ENCODE results near the gene CCL8.

CCL8 gene

GRCh38 chr17:34358631-34359030, 39.4 kb downstream of the CCL8 start:
- TF ChIP-seq ZNF274 (IDR thresholded peaks at IDR 0.05; ENCODE audit: low read depth, low read length) (no peak), YY1 (IDR thresholded peaks at IDR 0.05; ENCODE audit: insufficient read depth, insufficient read length) (no peak), SUZ12 (IDR thresholded peaks at IDR 0.05; ENCODE audit: extremely low read depth, insufficient read depth, insufficient read length) (no peak)
- DNase-seq (ENCODE audit: low read depth, low spot score), result no peak

GRCh38 chr17:34360601-34361270, 41.5 kb downstream of the CCL8 start:
- DNase-seq (ENCODE audit: low read depth, low spot score), result no peak
- Histone ChIP-seq H3K4me3 (ENCODE audit: insufficient read length, low read depth) (no peak overlapping the region), H3K9me3 (ENCODE audit: insufficient read depth, low read length) (no peaks in the 10 kb centered on the region), H3K9ac (ENCODE audit: insufficient read length, low read depth) (no peak overlapping the region), H3K36me3 (ENCODE audit: insufficient read depth, insufficient read length, low read length) (no peaks in the 10 kb centered on the region), H3K4me1 (ENCODE audit: insufficient read depth, insufficient read length) (no peaks in the 10 kb centered on the region), H3K27me3 (ENCODE audit: insufficient read depth, insufficient read length) (no peaks in the 10 kb centered on the region)
- no peak for TF ChIP-seq YY1 (IDR thresholded peaks at IDR 0.05; ENCODE audit: insufficient read depth, insufficient read length)
- TF ChIP-seq SUZ12 (IDR thresholded peaks at IDR 0.05; ENCODE audit: extremely low read depth, insufficient read depth, insufficient read length), result no peak
- TF ChIP-seq ZNF274 (IDR thresholded peaks at IDR 0.05; ENCODE audit: low read depth, low read length), result no peak

More at GRCh38 chr17:34358631-34359030, 39.4 kb downstream of the CCL8 start:
- Histone ChIP-seq H3K9me3 (ENCODE audit: insufficient read depth, low read length) (no peaks in the 10 kb centered on the region), H3K36me3 (ENCODE audit: insufficient read depth, insufficient read length, low read length) (no peaks in the 10 kb centered on the region), H3K9ac (ENCODE audit: insufficient read length, low read depth) (no peak overlapping the region), H3K27me3 (ENCODE audit: insufficient read depth, insufficient read length) (no peaks in the 10 kb centered on the region), H3K4me3 (ENCODE audit: insufficient read length, low read depth) (no peak overlapping the region), H3K4me1 (ENCODE audit: insufficient read depth, insufficient read length) (no peaks in the 10 kb centered on the region)

- DNase-seq (ENCODE audit: low read depth, low spot score), result peak; percentile 85
- no peaks in the 10 kb centered on the region for H3K4me1 ChIP-seq (ENCODE audit: insufficient read depth, insufficient read length)
- H3K9me3 ChIP-seq (ENCODE audit: insufficient read depth, low read length), result no peaks in the 10 kb centered on the region
- no peak overlapping the region for H3K9ac ChIP-seq (ENCODE audit: insufficient read length, low read depth)
- H3K36me3 ChIP-seq (ENCODE audit: insufficient read depth, insufficient read length, low read length), result no peaks in the 10 kb centered on the region
- no peaks in the 10 kb centered on the region for H3K27me3 ChIP-seq (ENCODE audit: insufficient read depth, insufficient read length)
- no peak overlapping the region for H3K4me3 ChIP-seq (ENCODE audit: insufficient read length, low read depth)
- no peak for TF ChIP-seq YY1 (IDR thresholded peaks at IDR 0.05; ENCODE audit: insufficient read depth, insufficient read length)
- TF ChIP-seq ZNF274 (IDR thresholded peaks at IDR 0.05; ENCODE audit: low read depth, low read length), result no peak
- TF ChIP-seq SUZ12 (IDR thresholded peaks at IDR 0.05; ENCODE audit: extremely low read depth, insufficient read depth, insufficient read length), result no peak
These were observed 42.3 kb downstream of the CCL8 start for GRCh38 chr17:34361478-34362061.

GRCh38 chr17:34363183-34363661, 44.0 kb downstream of the CCL8 start, which contains the start of gene CCL1:
CCL1 (minus strand) TSS chr17:34363233; CDS start chr17:34363161, 72 bp downstream.
- Histone ChIP-seq H3K9me3 (ENCODE audit: insufficient read depth, low read length) (no peaks in the 10 kb centered on the region), H3K9ac (ENCODE audit: insufficient read length, low read depth) (no peak within 1 kb of the TSS), H3K27me3 (ENCODE audit: insufficient read depth, insufficient read length) (no peaks in the 10 kb centered on the region), H3K36me3 (ENCODE audit: insufficient read depth, insufficient read length, low read length) (no peaks in the 10 kb centered on the region), H3K4me3 (ENCODE audit: insufficient read length, low read depth) (no peak within 1 kb of the TSS), H3K4me1 (ENCODE audit: insufficient read depth, insufficient read length) (no peaks in the 10 kb centered on the region)
- TF ChIP-seq YY1 (IDR thresholded peaks at IDR 0.05; ENCODE audit: insufficient read depth, insufficient read length) (no peak), SUZ12 (IDR thresholded peaks at IDR 0.05; ENCODE audit: extremely low read depth, insufficient read depth, insufficient read length) (no peak), ZNF274 (IDR thresholded peaks at IDR 0.05; ENCODE audit: low read depth, low read length) (no peak)
- DNase-seq (ENCODE audit: low read depth, low spot score), result no peak

- no peaks in the 10 kb centered on the region for H3K9me3 ChIP-seq (ENCODE audit: insufficient read depth, low read length)
- no peak for TF ChIP-seq YY1 (IDR thresholded peaks at IDR 0.05; ENCODE audit: insufficient read depth, insufficient read length)
- H3K36me3 ChIP-seq (ENCODE audit: insufficient read depth, insufficient read length, low read length), result no peaks in the 10 kb centered on the region
- H3K27me3 ChIP-seq (ENCODE audit: insufficient read depth, insufficient read length), result no peaks in the 10 kb centered on the region
- no peak overlapping the region for H3K9ac ChIP-seq (ENCODE audit: insufficient read length, low read depth)
- H3K4me1 ChIP-seq (ENCODE audit: insufficient read depth, insufficient read length), result no peaks in the 10 kb centered on the region
- DNase-seq (ENCODE audit: low read depth, low spot score), result no peak
- H3K4me3 ChIP-seq (ENCODE audit: insufficient read length, low read depth), result no peak overlapping the region
These were observed 45.5 kb downstream of the CCL8 start for GRCh38 chr17:34364751-34365150.

GRCh38 chr17:34365340-34365739, 46.1 kb downstream of the CCL8 start:
- H3K27me3 ChIP-seq (ENCODE audit: insufficient read depth, insufficient read length), result no peaks in the 10 kb centered on the region
- TF ChIP-seq SUZ12 (IDR thresholded peaks at IDR 0.05; ENCODE audit: extremely low read depth, insufficient read depth, insufficient read length) (no peak), ZNF274 (IDR thresholded peaks at IDR 0.05; ENCODE audit: low read depth, low read length) (no peak), YY1 (IDR thresholded peaks at IDR 0.05; ENCODE audit: insufficient read depth, insufficient read length) (no peak)
- H3K9me3 ChIP-seq (ENCODE audit: insufficient read depth, low read length), result no peaks in the 10 kb centered on the region
- no peak for DNase-seq (ENCODE audit: low read depth, low spot score)
- no peak overlapping the region for H3K4me3 ChIP-seq (ENCODE audit: insufficient read length, low read depth)
- no peak overlapping the region for H3K9ac ChIP-seq (ENCODE audit: insufficient read length, low read depth)
- no peaks in the 10 kb centered on the region for H3K4me1 ChIP-seq (ENCODE audit: insufficient read depth, insufficient read length)
- no peaks in the 10 kb centered on the region for H3K36me3 ChIP-seq (ENCODE audit: insufficient read depth, insufficient read length, low read length)

- Histone ChIP-seq H3K4me1 (ENCODE audit: insufficient read depth, insufficient read length) (no peaks in the 10 kb centered on the region), H3K27me3 (ENCODE audit: insufficient read depth, insufficient read length) (no peaks in the 10 kb centered on the region), H3K9me3 (ENCODE audit: insufficient read depth, low read length) (no peaks in the 10 kb centered on the region), H3K36me3 (ENCODE audit: insufficient read depth, insufficient read length, low read length) (no peaks in the 10 kb centered on the region), H3K9ac (ENCODE audit: insufficient read length, low read depth) (no peak overlapping the region), H3K4me3 (ENCODE audit: insufficient read length, low read depth) (no peak overlapping the region)
- DNase-seq (ENCODE audit: low read depth, low spot score), result no peak
- TF ChIP-seq ZNF274 (IDR thresholded peaks at IDR 0.05; ENCODE audit: low read depth, low read length), result no peak
- no peak for TF ChIP-seq YY1 (IDR thresholded peaks at IDR 0.05; ENCODE audit: insufficient read depth, insufficient read length)
- no peak for TF ChIP-seq SUZ12 (IDR thresholded peaks at IDR 0.05; ENCODE audit: extremely low read depth, insufficient read depth, insufficient read length)
These were observed 46.8 kb downstream of the CCL8 start for GRCh38 chr17:34366010-34366409.

Measured in NT2/D1 (cell line).